Activated naive CD8-positive, alpha-beta T cell (primary cell): ENCODE data around the gene ITPKB.

Source experiments
- H3K27ac Mint-ChIP-seq: one replicate; pipeline ENCODE4 v1.8.0; 2021; ENCODE audit warnings: mixed read lengths
- H3K27me3 Mint-ChIP-seq: one replicate; pipeline ENCODE4 v1.8.0; 2021; ENCODE audit warnings: mixed read lengths
- H3K36me3 Mint-ChIP-seq: one replicate; pipeline ENCODE4 v1.8.0; 2021; ENCODE audit warnings: mixed read lengths
- H3K4me1 Mint-ChIP-seq: one replicate; pipeline ENCODE4 v1.8.0; 2021; ENCODE audit warnings: low read depth, mixed read lengths
- H3K4me3 Mint-ChIP-seq: one replicate; pipeline ENCODE4 v1.8.0; 2021; ENCODE audit warnings: mild to moderate bottlenecking, mixed read lengths
- H3K9me3 Mint-ChIP-seq: one replicate; pipeline ENCODE4 v1.8.0; 2021; ENCODE audit warnings: low read depth, mixed read lengths

ITPKB gene

GRCh38 chr1:226665505-226666163, 73.4 kb downstream of the ITPKB start:
- peaks cover 91% of the 10 kb centered on the region for H3K4me1 Mint-ChIP-seq
- peak overlapping the region; percentile 40 for H3K4me3 Mint-ChIP-seq
- H3K27ac Mint-ChIP-seq = peak overlapping the region; percentile 97
- H3K9me3 Mint-ChIP-seq = no peaks in the 10 kb centered on the region
- no peaks in the 10 kb centered on the region for H3K27me3 Mint-ChIP-seq
- H3K36me3 Mint-ChIP-seq = peaks cover 6% of the 10 kb centered on the region

GRCh38 chr1:226664413-226665101, 74.5 kb downstream of the ITPKB start:
- Mint-ChIP-seq H3K27ac (peak overlapping the region; percentile 97), H3K4me3 (peak overlapping the region; percentile 32), H3K27me3 (no peaks in the 10 kb centered on the region), H3K9me3 (no peaks in the 10 kb centered on the region), H3K36me3 (peaks cover 6% of the 10 kb centered on the region), H3K4me1 (peaks cover 96% of the 10 kb centered on the region)

GRCh38 chr1:226663327-226663704, 75.8 kb downstream of the ITPKB start:
- H3K36me3 Mint-ChIP-seq = peaks cover 6% of the 10 kb centered on the region
- peak overlapping the region; percentile 68 for H3K4me3 Mint-ChIP-seq
- no peaks in the 10 kb centered on the region for H3K27me3 Mint-ChIP-seq
- no peaks in the 10 kb centered on the region for H3K9me3 Mint-ChIP-seq
- H3K4me1 Mint-ChIP-seq = peaks cover 95% of the 10 kb centered on the region
- H3K27ac Mint-ChIP-seq = peak overlapping the region; percentile 97

GRCh38 chr1:226662642-226663326, 76.3 kb downstream of the ITPKB start:
- H3K27ac Mint-ChIP-seq = peak overlapping the region; percentile 97
- no peaks in the 10 kb centered on the region for H3K27me3 Mint-ChIP-seq
- H3K4me3 Mint-ChIP-seq = peak overlapping the region; percentile 68
- no peaks in the 10 kb centered on the region for H3K9me3 Mint-ChIP-seq
- H3K36me3 Mint-ChIP-seq = peaks cover 6% of the 10 kb centered on the region
- H3K4me1 Mint-ChIP-seq = peaks cover 90% of the 10 kb centered on the region

GRCh38 chr1:226661965-226662364, 77.1 kb downstream of the ITPKB start:
- peak overlapping the region; percentile 97 for H3K27ac Mint-ChIP-seq
- H3K36me3 Mint-ChIP-seq = peaks cover 4% of the 10 kb centered on the region
- H3K4me1 Mint-ChIP-seq = peaks cover 82% of the 10 kb centered on the region
- H3K27me3 Mint-ChIP-seq = no peaks in the 10 kb centered on the region
- H3K9me3 Mint-ChIP-seq = no peaks in the 10 kb centered on the region
- peak overlapping the region; percentile 68 for H3K4me3 Mint-ChIP-seq

GRCh38 chr1:226661271-226661670, 77.8 kb downstream of the ITPKB start:
- H3K9me3 Mint-ChIP-seq = no peaks in the 10 kb centered on the region
- H3K4me1 Mint-ChIP-seq = peaks cover 75% of the 10 kb centered on the region
- peaks cover 4% of the 10 kb centered on the region for H3K36me3 Mint-ChIP-seq
- H3K27me3 Mint-ChIP-seq = no peaks in the 10 kb centered on the region
- peak overlapping the region; percentile 97 for H3K27ac Mint-ChIP-seq
- peak overlapping the region; percentile 64 for H3K4me3 Mint-ChIP-seq

- Mint-ChIP-seq H3K27me3 (no peaks in the 10 kb centered on the region), H3K36me3 (peaks cover 4% of the 10 kb centered on the region), H3K9me3 (no peaks in the 10 kb centered on the region), H3K4me1 (peaks cover 68% of the 10 kb centered on the region), H3K27ac (peak overlapping the region; percentile 97), H3K4me3 (peak overlapping the region; percentile 64)
These were observed 78.5 kb downstream of the ITPKB start for GRCh38 chr1:226660410-226661182.

GRCh38 chr1:226659641-226660040, 79.4 kb downstream of the ITPKB start:
- Mint-ChIP-seq H3K36me3 (no peaks in the 10 kb centered on the region), H3K4me1 (peaks cover 59% of the 10 kb centered on the region), H3K27ac (peak overlapping the region; percentile 97), H3K4me3 (peak overlapping the region; percentile 51), H3K27me3 (no peaks in the 10 kb centered on the region), H3K9me3 (no peaks in the 10 kb centered on the region)

- Mint-ChIP-seq H3K36me3 (no peaks in the 10 kb centered on the region), H3K4me3 (peak overlapping the region; percentile 51), H3K9me3 (no peaks in the 10 kb centered on the region), H3K27ac (peak overlapping the region; percentile 97), H3K4me1 (peaks cover 54% of the 10 kb centered on the region), H3K27me3 (no peaks in the 10 kb centered on the region)
These were observed 79.9 kb downstream of the ITPKB start for GRCh38 chr1:226659136-226659535.

- Mint-ChIP-seq H3K36me3 (no peaks in the 10 kb centered on the region), H3K4me1 (peaks cover 49% of the 10 kb centered on the region), H3K4me3 (peak overlapping the region; percentile 36), H3K9me3 (no peaks in the 10 kb centered on the region), H3K27me3 (no peaks in the 10 kb centered on the region), H3K27ac (peak overlapping the region; percentile 97)
These were observed 80.4 kb downstream of the ITPKB start for GRCh38 chr1:226658546-226659125.

- H3K9me3 Mint-ChIP-seq = no peaks in the 10 kb centered on the region
- no peaks in the 10 kb centered on the region for H3K27me3 Mint-ChIP-seq
- no peak overlapping the region for H3K27ac Mint-ChIP-seq
- peak overlapping the region; percentile 36 for H3K4me3 Mint-ChIP-seq
- no peaks in the 10 kb centered on the region for H3K36me3 Mint-ChIP-seq
- peaks cover 42% of the 10 kb centered on the region for H3K4me1 Mint-ChIP-seq
These were observed 81.1 kb downstream of the ITPKB start for GRCh38 chr1:226657895-226658545.

- Mint-ChIP-seq H3K27me3 (no peaks in the 10 kb centered on the region), H3K27ac (no peak overlapping the region), H3K4me1 (peaks cover 30% of the 10 kb centered on the region), H3K9me3 (no peaks in the 10 kb centered on the region), H3K36me3 (no peaks in the 10 kb centered on the region), H3K4me3 (peak overlapping the region; percentile 69)
These were observed 82.3 kb downstream of the ITPKB start for GRCh38 chr1:226656601-226657277.

GRCh38 chr1:226656201-226656600, 82.9 kb downstream of the ITPKB start:
- Mint-ChIP-seq H3K27ac (no peak overlapping the region), H3K4me3 (peak overlapping the region; percentile 69), H3K4me1 (peaks cover 24% of the 10 kb centered on the region), H3K9me3 (no peaks in the 10 kb centered on the region), H3K36me3 (no peaks in the 10 kb centered on the region), H3K27me3 (no peaks in the 10 kb centered on the region)
